PFSK-1 (cell line): Measurements from ENCODE around the gene ADGRL3.

Source experiments
- POLR2AphosphoS5 ChIP-seq: IDR thresholded peaks from 2 replicates; pipeline ENCODE4 v1.6.1; 2012; ENCODE audit warnings: low read depth, mild to moderate bottlenecking, control low read depth, low read length, moderate library complexity
- REST ChIP-seq, 2 experiments: IDR thresholded peaks; 2 replicates each; pipeline versions ENCODE4 v1.6.1 to v1.8.0; 2011 to 2012; ENCODE audit warnings: low read depth in 2 of 2, low read length in 2 of 2, control low read depth in 1 of 2, inconsistent platforms in 1 of 2, mild to moderate bottlenecking in 1 of 2, moderate library complexity in 1 of 2; ENCODE audit not compliant: insufficient read depth in 1 of 2
- SIN3A ChIP-seq: IDR thresholded peaks from 2 replicates; pipeline ENCODE4 v1.6.1; 2012; ENCODE audit warnings: mild to moderate bottlenecking, low read length, moderate library complexity, borderline replicate concordance; ENCODE audit not compliant: insufficient read depth

GRCh38 chr4:61782133-61782532 lies 582.0 kb downstream of the ADGRL3 start:
- no peak for TF ChIP-seq POLR2AphosphoS5
- no peak for TF ChIP-seq REST (IDR thresholded peaks at IDR 0.05; ENCODE audit: insufficient read depth in 1 of 2, low read depth in 2 of 2, low read length in 2 of 2)
- no peak for TF ChIP-seq SIN3A
